Ascending aorta (tissue), 2 donors: Measurements from ENCODE around the gene OGFOD2. TPM values are rescaled to one million over a fixed set of nuclear protein-coding genes. Genes with fewer than 3 reads are reported as not detected.

Source experiments
- DNase-seq, 2 donors: peaks; one replicate each; pipeline ENCODE4 v3.0.0-alpha.2; 2019; ENCODE audit warnings: low spot score in 2 of 2
- H3K27ac ChIP-seq, 2 donors: fragments of 200-600 bp; sonication (generic); one replicate each; pipeline ENCODE4 v1.5.1; 2016 to 2017; ENCODE audit warnings: mild to moderate bottlenecking in 1 of 2
- H3K27me3 ChIP-seq: fragments of 200-600 bp; sonication (generic); one replicate; pipeline ENCODE4 v1.5.1; 2017
- H3K36me3 ChIP-seq, 2 donors: fragments of 200-600 bp; sonication (generic); one replicate each; pipeline ENCODE4 v1.5.1; 2016
- H3K4me1 ChIP-seq, 2 donors: fragments of 200-600 bp; sonication (generic); one replicate each; pipeline ENCODE4 v1.5.1; 2016 to 2017; ENCODE audit warnings: mild to moderate bottlenecking in 1 of 2
- H3K4me3 ChIP-seq, 2 donors: fragments of 200-600 bp; sonication (generic); one replicate each; pipeline ENCODE4 v1.5.1; 2016 to 2017; ENCODE audit warnings: mild to moderate bottlenecking in 1 of 2
- H3K9me3 ChIP-seq, 2 donors: fragments of 200-600 bp; sonication (generic); one replicate each; pipeline ENCODE4 v1.5.1; 2016
- CTCF ChIP-seq, 3 experiments: fragments of 200-600 bp in 2 of 3; fragments of 450-650 bp in 1 of 3; sonication (generic) in 2 of 3; IDR thresholded peaks; one replicate each; pipeline ENCODE4 v1.5.1; 2016 to 2019; ENCODE audit warnings: antibody characterized with exemption in 3 of 3, mild to moderate bottlenecking in 1 of 3, moderate library complexity in 1 of 3
- intact Hi-C: fragments of 100-400 bp; cut with DNase I; formaldehyde crosslinking; loops from one replicate; pipeline ENCODE4 v1.15.1; 2023
- total RNA-seq: library from RNA; depleted of rRNA; stranded (reverse); fragments of >200 nt; gene quantifications from one replicate; pipeline ENCODE4 v1.1.0, GENCODE V29; 2016

Gene OGFOD2
- total RNA-seq, 1 donor from 2014 or later: 19.6 TPM

DNA sequence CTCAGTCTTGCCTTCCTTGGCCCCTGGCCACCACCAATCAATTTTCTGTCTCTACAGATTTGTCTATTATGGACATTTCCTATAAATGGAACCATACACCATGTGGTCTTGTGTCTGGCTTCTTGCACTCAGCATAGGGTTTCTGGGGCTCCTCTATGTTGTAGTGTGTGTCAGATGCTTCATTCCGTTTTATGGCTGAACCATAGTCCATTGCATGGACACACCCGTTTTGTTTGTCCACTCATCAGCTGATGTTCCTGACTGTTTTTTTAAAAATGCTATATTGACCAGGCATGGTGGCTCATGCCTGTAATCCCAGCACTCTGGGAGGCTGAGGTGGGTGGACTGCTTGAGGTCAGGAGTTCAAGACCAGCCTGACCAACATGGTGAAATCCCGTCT is 26.4 kb downstream of the OGFOD2 start:
- Histone ChIP-seq H3K4me1 (no peaks in the 10 kb centered on the region), H3K36me3 (peaks cover 19% of the 10 kb centered on the region in 2 donors), H3K9me3 (no peaks in the 10 kb centered on the region), H3K27me3 (no peaks in the 10 kb centered on the region), H3K27ac (no peak overlapping the region), H3K4me3 (no peak overlapping the region)
- no peak for DNase-seq
- no peak for TF ChIP-seq CTCF (IDR thresholded peaks at IDR 0.05)
- intact Hi-C loops: no loop called here

GRCh38 chr12:123003257-123003656 is 28.2 kb downstream of the OGFOD2 start:
- Histone ChIP-seq H3K4me3 (no peak overlapping the region), H3K9me3 (no peaks in the 10 kb centered on the region), H3K27me3 (no peaks in the 10 kb centered on the region), H3K4me1 (no peaks in the 10 kb centered on the region), H3K36me3 (peaks cover 13 to 16% of the 10 kb centered on the region in 2 donors), H3K27ac (no peak overlapping the region)
- intact Hi-C loops: no loop called here
- TF ChIP-seq CTCF (IDR thresholded peaks at IDR 0.05): no peak
- DNase-seq: no peak

DNA sequence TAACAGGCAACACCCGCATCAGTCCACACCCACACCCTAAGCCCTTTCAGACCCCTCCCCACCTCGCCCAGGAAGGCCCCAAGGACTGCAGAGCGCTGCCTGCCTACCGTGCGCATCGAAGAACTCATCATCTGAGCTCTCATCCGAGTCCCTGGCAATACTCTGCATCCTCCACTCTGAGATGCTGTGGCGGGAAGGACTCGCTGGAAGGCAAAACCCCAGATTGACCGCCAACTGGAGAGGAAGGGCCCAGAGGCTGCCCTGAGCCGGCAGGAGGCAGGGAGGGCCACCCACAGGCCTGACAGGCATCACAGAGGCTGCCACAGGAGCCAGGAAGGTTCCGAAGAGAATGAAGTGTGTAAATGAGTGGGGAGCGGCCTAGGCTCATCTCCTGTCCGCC is 29.2 kb downstream of the OGFOD2 start:
- no peak for DNase-seq
- Histone ChIP-seq H3K9me3 (no peaks in the 10 kb centered on the region), H3K4me1 (no peaks in the 10 kb centered on the region), H3K27me3 (no peaks in the 10 kb centered on the region), H3K36me3 (peaks cover 17 to 23% of the 10 kb centered on the region in 2 donors), H3K27ac (no peak overlapping the region), H3K4me3 (no peak overlapping the region)
- no peak for TF ChIP-seq CTCF (IDR thresholded peaks at IDR 0.05)
- intact Hi-C loops: no loop called here

DNA sequence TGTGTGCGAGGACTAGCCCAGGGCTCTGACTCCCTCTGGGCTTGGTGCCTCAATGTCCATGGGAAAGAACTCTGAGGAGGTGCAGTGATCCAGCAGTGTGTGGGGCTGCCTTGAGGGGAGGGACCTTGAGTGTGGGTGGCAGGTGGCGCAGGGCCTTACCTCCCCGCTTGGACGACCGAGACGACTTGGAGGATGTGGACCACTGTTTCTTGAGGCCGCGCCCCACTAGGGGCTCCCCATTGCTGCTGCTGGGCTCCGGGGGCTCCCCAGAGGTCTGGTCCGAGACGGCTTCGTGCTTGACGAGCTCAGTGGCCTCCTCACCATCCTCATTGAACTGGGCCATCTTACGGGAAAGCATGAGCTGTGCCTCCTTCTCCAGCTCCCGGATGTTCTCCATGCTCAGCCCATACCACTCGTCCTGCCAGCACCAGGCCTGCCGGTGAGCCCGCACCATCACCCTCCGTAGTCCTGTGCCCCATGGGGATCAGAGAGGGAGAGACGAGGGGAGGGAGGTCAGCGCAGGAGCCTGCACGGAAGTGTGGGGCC is 30.1 kb downstream of the OGFOD2 start:
- Histone ChIP-seq H3K36me3 (peaks cover 22 to 23% of the 10 kb centered on the region in 2 donors), H3K4me3 (no peak overlapping the region), H3K27ac (no peak overlapping the region), H3K4me1 (no peaks in the 10 kb centered on the region), H3K27me3 (no peaks in the 10 kb centered on the region), H3K9me3 (no peaks in the 10 kb centered on the region)
- no peak for TF ChIP-seq CTCF (IDR thresholded peaks at IDR 0.05)
- intact Hi-C loops: no loop called here
- DNase-seq: no peak

DNA sequence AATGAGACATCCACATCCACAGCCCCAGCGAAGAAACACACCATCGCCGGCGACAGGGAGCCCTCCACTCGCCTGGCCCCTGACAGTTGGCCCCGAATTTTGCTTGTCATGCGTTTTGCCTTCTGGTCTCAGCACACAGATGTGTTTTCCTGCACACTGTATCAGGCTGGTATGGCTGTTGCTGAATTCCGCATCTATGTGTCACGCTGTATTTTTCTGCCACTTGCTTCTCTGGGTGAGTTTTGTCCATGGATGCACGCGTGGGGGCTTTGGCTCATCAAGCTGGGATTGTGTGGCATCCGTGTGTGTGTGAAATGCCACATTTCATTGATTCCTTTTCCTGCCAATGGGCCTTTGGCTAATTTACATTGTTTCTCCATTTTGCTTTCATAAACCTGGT is 31.9 kb downstream of the OGFOD2 start:
- no peaks in the 10 kb centered on the region for H3K9me3 ChIP-seq
- peaks cover 22% of the 10 kb centered on the region in 2 donors for H3K36me3 ChIP-seq
- TF ChIP-seq CTCF (IDR thresholded peaks at IDR 0.05): no peak
- no peaks in the 10 kb centered on the region for H3K4me1 ChIP-seq
- DNase-seq: no peak
- intact Hi-C loops: no loop called here
- no peak overlapping the region for H3K4me3 ChIP-seq
- no peak overlapping the region for H3K27ac ChIP-seq
- H3K27me3 ChIP-seq: no peaks in the 10 kb centered on the region

GRCh38 chr12:123010110-123010509 is 35.1 kb downstream of the OGFOD2 start:
- H3K36me3 ChIP-seq: peaks cover 13 to 14% of the 10 kb centered on the region in 2 donors
- H3K9me3 ChIP-seq: no peaks in the 10 kb centered on the region
- H3K27me3 ChIP-seq: no peaks in the 10 kb centered on the region
- intact Hi-C loops: no loop called here
- H3K4me1 ChIP-seq: no peaks in the 10 kb centered on the region
- no peak for DNase-seq
- no peak for TF ChIP-seq CTCF (IDR thresholded peaks at IDR 0.05)
- H3K27ac ChIP-seq: no peak overlapping the region
- H3K4me3 ChIP-seq: no peak overlapping the region
